HG03139 (cell line): ENCODE measurements around the gene MYOZ2.

ENCODE experiments used
- ATAC-seq: cut with Tn5 transposase; IDR thresholded peaks from one replicate; pipeline ENCODE4 v1.9.1; 2021; ENCODE audit not compliant: unreplicated experiment

MYOZ2 gene

GRCh38 chr4:119135721-119136121, at the start of gene MYOZ2:
MYOZ2 (plus strand) TSS chr4:119135832; CDS start chr4:119136526, 694 bp downstream.
- no peak for ATAC-seq

GRCh38 chr4:119087121-119087520, 48.5 kb upstream of the MYOZ2 start:
- ATAC-seq, result no peak

- ATAC-seq, result no peak
Observed at GRCh38 chr4:119087656-119088055, 48.0 kb upstream of the MYOZ2 start.

- ATAC-seq, result no peak
Observed at GRCh38 chr4:119093042-119093827, 42.4 kb upstream of the MYOZ2 start.

GRCh38 chr4:119097282-119097900, 38.2 kb upstream of the MYOZ2 start:
- ATAC-seq, result no peak

- ATAC-seq, result no peak
Observed at GRCh38 chr4:119098306-119098705, 37.3 kb upstream of the MYOZ2 start.

GRCh38 chr4:119099227-119099810, 36.3 kb upstream of the MYOZ2 start:
- no peak for ATAC-seq

- ATAC-seq, result no peak
Observed at GRCh38 chr4:119100655-119101054, 35.0 kb upstream of the MYOZ2 start.

GRCh38 chr4:119103263-119103662, 32.4 kb upstream of the MYOZ2 start:
- no peak for ATAC-seq

- no peak for ATAC-seq
Observed at GRCh38 chr4:119104644-119105273, 30.9 kb upstream of the MYOZ2 start.

GRCh38 chr4:119105605-119106004, 30.0 kb upstream of the MYOZ2 start:
- ATAC-seq, result no peak

GRCh38 chr4:119106036-119107000, 29.3 kb upstream of the MYOZ2 start:
- no peak for ATAC-seq

GRCh38 chr4:119110121-119110520, 25.5 kb upstream of the MYOZ2 start:
- ATAC-seq, result no peak

GRCh38 chr4:119111296-119111695, 24.3 kb upstream of the MYOZ2 start:
- no peak for ATAC-seq

GRCh38 chr4:119113033-119113655, 22.5 kb upstream of the MYOZ2 start:
- ATAC-seq, result no peak

- no peak for ATAC-seq
Observed at GRCh38 chr4:119116021-119116420, 19.6 kb upstream of the MYOZ2 start.

- ATAC-seq, result no peak
Observed at GRCh38 chr4:119116925-119117900, 18.4 kb upstream of the MYOZ2 start.

- ATAC-seq, result no peak
Observed at GRCh38 chr4:119118397-119118796, 17.2 kb upstream of the MYOZ2 start.

- ATAC-seq, result no peak
Observed at GRCh38 chr4:119124352-119124751, 11.3 kb upstream of the MYOZ2 start.
